Stimulated activated CD8-positive, alpha-beta memory T cell treated with anti-CD3 and anti-CD28 coated beads, Interleukin-7, amount 100 ng/mL, for 4 hours (primary cell): ENCODE data around the gene CD9.

Experiments
- DNase-seq, 2 donors: peaks; one replicate each; pipeline ENCODE4 v3.0.0-alpha.2; 2020; ENCODE audit warnings: low read depth in 2 of 2

The CD9 gene

DNA sequence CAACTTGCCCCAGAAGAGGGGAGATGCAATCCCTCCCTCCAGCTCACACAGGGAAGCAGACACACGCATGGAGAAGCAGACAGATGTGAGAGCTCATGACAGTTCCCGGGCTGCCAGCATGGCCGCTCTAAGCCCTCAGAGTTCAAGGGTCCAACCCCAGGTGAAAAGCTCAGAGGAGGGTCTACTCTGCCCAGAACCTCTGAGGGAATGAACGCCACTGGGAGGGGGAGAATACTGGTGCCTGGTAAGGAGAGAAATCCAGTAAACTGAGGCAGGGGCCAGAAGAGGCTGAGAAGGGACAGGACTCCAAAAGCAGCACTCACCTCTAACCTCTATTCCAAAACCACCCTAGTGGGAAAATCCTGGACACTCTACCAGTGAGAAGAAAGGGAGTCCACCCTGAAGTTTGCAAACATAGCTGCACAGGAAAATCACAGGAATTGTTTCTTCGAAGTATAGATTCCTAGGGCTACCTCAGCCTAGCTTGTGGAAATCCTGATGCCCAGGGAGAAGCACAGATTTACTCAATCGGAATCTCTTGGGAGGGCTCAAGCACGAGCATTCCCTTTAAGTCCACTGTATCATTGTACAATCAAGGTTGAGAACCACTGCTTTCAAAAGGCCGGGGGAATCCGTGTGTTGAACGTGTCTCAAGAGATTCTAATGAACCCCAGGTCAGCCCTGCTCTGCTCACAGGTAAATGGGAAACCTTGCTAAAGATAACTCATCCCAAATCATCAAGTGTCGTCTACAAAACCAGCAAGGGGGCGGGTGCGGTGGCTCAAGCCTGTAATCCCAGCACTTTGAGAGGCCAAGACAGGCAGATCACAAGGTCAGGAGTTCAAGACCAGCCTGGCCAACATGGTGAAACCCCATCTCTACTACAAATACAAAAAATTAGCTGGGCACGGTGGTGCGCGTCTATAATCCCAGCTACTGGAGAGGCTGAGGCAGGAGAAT is 76.0 kb downstream of the CD9 start:
- DNase-seq = no peak

DNA sequence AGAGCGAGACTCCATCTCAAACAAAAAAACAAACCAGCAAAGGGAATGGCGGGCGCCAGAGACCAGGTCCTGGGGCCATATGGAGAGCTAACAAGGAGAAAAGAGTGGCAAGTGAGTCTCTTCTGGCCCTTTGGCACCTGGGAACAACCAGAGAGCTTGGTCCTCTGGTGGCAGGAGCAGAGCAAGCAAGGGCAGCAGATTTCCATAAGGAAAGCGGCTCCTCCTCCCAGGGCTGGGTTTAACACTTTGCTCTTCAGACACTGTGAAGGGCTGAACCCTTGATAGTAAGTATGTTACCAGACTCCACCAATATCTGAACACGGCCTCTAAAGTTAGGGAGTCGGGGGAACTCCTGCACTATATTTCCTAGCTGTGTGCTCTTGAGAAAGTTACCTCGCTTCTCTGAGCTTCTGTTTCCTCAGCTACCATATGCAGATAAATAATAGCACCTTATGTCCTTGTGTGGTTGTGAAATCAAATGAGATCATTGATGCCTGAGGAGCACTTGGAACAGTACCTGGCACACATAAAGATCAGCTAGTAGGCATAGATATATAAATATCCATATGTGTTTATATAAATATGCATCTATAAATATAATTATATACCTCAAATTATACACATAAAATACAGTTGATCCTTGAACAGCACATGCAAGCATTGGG is 76.9 kb downstream of the CD9 start:
- no peak for DNase-seq

DNA sequence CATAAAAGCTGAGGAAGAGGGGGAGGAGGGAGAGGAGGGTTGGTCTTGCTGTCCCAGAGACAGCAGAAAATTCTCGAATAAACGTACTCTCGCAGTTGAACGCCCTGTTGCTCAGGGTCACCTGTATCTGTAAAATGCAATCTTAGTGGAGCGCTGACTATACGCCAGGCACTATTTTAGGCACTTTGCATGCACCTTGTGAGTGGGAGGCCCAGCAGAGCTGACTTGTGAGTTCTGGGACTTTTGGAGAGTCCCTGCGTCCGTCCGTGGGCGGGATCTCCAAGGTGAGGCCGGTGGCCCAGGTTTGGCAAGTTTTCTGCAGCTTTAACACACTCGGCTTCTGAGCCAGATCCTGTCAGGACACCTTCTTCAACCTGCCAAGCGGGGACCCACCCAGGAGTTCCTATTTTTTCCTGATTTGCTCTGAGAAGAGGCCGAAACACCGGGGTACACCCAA is 77.8 kb downstream of the CD9 start:
- peak in 1 of 2 donors; percentile 15 for DNase-seq

DNA sequence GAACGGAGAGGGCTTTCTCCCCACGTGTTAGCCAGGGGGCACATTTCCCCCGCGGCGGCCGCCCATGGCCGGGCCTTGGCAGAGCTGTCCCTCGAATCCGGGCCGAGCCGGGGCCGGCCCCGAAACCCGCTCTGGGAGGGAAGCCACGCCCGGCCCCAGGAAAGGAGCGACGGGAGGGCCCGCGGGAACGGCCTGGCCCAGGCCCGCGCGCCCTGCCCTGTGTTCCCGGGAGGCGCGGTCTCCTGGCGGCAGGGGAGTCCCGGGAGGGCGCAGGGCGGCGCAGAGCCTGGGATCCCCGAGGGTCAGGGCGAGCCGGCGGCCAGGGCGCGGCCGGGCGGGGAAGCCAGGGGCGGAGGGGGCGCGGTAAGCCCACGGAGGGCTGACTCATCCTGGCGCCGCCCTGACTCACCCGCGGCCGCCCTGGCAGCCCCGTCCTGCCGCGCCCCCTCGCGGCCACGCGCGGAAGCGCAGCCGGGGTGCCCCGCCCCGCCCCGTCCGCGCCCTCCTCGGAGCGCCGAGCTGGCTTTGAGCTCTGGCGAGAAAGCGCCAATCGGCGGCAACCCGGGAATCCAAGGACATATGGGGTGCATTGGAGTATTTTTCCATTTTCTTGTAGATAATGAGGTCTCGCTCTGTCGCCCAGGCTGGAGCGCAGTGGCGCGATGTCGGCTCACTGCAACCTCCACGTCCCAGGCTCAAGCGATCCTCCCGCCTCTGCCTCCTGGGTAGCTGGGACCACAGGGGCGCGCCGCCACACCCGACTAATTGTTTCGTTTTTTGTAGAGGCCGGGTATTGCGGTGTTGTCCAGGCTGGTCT is 78.4 kb downstream of the CD9 start:
- DNase-seq = peak; percentile 44 to 79

DNA sequence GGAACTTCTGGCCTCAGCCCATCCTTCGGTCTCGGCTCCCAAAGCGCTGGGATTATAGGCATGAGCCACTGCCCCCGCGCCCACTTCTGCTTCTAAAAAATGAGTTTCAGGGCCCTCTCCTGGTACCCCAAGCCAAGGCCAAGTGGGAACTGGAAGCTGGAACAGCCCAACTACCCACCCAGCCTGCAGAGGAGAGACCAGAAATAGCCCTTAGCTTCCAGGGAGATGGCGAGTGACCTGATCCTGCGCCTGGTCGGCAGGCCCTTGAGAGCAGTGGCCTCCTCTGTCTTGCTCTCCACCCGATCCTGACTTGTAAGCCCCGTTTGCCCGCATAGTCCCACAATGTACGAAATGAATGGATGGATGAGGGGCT is 79.0 kb downstream of the CD9 start:
- DNase-seq = no peak

DNA sequence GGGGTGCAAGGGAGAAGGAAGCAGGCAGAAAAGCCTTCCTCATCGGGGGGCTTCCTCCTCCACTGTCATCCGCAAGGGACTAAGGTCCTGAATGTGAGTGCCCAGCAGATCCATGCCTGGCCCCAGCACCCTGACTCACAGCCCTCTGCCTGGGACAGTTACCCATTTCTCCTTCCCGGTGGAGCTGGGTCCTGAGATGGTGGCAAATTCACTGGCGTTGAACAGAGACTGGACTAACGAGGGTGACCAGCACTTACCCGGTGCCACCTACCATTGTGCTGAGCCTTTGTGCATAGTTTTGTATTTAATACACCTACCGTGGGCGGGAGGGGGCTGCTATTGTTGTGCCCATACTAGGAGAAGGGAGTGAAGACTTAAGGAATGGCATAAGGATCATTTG is 79.4 kb downstream of the CD9 start:
- DNase-seq = no peak

DNA sequence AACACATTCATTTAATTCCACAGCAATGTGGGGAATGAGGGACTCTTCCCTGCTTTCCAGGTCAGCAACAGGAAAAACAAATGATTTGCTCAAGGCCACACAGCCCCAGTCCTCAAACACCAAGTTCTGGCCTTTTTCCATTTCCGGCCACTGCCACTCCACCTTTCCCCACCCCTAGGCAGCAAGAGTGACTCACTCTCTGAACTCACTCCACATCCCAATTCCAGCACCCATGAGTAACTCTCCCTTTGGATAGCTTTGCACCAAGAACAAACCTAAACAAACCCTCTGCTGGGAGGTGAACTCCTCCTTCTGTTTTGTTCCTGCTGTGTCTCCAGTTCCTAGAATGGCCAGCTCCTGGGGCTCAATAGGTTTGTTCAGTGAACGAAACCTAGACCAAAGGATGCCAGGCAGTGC is 79.9 kb downstream of the CD9 start:
- no peak for DNase-seq

DNA sequence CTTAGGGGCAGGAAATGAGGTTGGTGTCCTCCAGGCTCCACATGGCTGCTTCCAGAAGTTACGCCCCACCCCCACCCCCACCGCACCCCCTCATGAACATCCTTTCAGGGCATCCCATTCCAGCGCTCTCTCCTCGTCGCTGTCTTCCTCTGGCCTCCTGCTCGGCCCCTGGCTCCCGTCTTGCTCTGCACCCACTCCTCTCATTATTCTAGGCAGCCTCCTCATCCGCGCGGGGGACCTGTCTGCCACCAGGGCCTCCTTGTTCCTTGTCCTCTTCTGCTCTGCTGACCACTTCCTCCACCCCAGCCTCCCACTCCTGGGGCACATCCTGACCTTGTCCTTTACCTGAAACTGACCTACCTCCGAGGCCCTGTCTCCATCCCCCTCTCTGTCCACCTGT is 80.5 kb downstream of the CD9 start:
- DNase-seq = no peak

DNA sequence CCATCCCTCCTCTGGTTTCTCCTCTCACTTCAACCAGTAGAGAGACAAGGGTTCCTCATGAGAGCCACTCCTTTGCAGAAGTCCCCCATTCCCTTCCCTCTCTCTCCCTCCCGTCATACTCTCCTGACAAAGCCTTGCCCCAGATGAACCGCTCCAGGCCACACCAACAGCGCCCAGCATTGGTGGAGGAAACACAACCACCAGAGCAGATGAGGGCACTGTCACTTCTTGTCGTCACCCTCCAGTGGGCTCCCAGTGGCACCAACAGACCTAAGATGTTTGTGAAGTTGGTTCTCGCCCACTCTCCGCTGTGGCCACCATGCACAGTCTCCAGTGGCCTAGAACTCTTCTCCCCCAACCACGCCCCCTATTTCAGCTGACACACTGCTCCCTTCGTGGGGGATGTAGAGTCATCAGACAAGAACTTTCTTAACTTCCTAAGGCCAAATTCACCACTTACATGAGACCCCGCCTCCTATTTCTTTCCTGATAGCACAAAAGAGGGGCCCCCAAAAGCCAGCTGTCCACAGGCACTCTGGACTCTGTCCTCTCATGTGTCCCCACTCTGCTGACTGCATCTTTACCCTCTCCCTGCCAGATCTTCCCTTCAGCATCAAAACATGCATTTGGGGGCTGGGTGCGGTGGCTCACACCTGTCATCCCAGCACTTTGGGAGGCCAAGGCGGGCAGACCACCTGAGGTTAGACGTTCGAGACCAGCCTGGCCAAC is 81.0 kb downstream of the CD9 start:
- no peak for DNase-seq

DNA sequence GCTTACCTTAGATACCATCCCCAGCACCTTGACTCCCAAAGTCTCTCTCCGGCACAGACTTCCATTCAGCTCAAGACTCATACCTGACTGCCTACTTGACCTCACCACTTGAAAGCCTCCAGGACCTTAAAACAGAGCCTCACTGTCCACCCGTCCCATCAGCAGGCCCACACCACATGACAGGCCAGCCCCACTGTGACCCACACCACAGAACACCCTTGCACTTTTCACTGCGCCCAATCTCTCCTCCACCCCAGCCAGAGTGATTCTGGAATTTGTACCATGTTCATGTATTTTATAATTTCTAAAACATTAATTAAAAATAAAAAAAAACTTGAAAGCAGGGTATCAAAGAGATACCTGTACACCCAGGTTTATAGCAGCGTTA is 82.2 kb downstream of the CD9 start:
- DNase-seq = no peak

DNA sequence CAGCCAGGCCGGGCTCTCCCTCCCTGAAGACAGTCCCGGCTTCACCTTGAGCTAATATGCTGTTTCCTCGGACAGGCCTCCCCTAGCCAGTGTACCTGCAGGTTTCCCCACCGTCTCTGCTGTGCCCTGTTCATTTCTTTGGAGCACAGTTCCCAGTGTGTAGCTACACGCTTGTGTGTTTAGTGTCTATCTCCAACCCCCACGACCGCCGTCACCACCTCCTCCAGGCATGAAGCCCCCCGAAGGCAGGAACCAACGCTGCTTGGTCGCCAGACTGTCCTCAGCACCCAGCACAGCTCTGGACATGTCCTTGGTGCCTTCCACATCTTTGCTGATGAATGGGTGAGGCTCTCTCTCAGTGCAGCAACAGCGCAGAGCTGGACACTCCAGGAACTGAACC is 84.1 kb downstream of the CD9 start:
- DNase-seq = no peak

DNA sequence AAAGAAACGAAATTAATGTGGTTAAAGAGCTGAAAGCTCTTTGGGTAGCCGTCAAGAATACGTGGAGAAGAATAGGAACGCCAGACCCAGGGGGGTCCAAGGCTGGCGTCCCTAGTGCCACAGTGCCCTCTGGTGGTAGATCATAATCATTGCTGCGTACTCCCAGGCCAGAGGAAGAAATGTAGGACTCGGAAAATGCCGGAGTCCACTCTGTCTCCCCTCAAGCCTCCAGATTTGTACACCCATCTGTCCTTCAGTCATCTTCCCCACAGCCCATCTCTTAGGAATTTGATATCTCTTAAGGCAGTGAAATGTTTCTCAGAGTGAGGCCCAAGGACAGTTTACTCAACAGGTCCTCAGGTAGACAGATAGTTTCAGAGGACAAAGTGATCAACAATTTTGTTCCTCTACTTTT is 84.9 kb downstream of the CD9 start:
- DNase-seq = peak; percentile 32

DNA sequence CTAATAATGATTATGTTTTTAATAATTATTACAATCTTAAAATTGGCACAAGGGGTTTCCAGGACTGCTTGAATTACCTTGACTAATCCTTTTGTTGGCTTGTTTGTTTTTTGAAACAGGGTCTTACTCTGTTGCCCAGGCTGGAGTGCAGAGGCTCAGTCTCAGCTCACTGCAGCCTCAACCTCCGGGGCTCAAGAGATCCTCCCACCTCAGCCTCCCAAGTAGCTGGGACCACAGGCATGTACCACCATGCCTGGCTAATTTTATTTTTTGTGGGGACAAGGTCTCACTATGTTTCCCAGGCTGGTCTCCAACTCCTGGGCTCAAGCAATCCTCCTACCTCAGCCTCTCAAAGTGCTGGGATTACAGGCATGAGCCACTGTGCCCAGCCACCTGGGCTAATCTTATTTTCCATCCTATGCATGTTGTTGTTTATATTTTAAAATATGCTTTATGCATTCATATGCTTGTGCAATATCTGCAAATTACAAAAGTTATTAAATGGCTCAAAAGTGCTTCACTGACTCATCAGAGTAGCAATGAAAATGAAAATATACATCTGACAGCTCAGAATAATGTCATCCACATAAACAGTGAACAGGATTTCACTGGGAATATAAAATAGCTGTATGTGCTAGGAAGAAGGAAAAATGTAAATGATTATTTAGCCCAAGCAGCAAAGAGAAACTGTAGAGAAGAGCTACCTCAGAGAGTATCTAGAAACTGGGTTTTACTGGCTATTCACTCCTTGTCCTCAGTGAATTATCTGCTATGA is 85.5 kb downstream of the CD9 start:
- no peak for DNase-seq
